ENCODE measurements around the gene KCNE5.
"Not testable (repeated sequence)": the region's sequence is repeated elsewhere in the genome, so short reads cannot be mapped to it uniquely, and the experiment has no call there.

The KCNE5 gene

DNA sequence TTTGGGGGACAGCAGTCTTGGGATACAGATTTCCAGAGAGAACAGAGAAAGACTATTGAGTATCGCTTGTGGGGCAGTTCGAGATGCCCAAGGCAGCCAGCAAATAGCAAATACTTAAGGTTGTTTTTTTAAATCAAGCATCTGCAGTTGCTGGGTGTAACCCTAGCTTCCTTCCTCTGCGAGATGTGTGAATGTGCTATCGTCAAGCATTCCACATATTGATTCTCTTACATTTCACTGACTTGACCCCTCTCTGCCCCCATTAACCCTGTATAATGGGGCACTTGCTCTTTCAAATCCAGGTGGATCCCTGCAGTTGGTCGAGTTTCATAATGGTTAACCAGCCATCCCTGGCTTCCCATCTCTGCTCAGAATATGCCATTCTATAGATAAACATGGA lies 23.5 kb downstream of the KCNE5 start:
- DNase-seq (ENCODE audit: low spot score) = no peak

DNA sequence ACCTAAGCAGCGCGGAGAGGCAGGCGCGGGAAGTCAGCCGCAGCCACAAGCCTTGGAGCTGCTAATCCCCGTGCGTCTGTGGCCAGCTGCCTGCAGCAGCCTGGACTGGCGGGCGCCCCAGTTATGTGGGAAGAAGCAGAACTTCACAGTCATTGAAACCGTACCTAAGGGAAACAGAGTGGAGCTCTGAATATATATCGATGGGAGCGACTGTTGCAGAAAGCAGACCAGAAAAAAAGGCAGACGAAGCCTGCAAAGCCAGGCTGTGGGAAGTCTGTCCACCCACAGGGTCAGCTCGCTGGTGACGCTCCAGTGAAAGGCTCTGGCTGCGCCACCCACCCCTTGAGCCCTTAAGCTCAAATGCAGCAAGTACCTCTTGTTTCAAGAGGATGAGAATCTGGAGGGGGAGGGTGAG lies 24.7 kb downstream of the KCNE5 start:
- peak; percentile 20 for DNase-seq (ENCODE audit: low spot score)

DNA sequence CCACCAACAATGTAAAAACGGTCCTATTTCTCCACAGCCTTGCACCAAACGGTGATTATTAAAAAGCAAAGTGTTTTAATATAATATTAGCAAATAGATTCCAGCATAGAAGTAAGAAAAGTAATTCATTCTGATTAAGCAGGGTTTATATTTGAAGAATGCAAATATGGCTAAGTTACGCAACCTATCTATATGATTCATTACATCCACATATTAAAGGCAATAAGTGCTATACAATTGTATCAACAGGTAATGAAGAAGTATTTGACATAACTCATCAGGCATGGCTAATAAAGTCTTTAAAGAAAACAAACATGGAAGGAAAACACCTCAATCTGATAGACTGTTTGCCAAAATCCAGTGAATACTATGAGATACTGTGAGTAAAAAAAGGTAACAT lies 29.0 kb downstream of the KCNE5 start:
- DNase-seq (ENCODE audit: low spot score) = no peak

DNA sequence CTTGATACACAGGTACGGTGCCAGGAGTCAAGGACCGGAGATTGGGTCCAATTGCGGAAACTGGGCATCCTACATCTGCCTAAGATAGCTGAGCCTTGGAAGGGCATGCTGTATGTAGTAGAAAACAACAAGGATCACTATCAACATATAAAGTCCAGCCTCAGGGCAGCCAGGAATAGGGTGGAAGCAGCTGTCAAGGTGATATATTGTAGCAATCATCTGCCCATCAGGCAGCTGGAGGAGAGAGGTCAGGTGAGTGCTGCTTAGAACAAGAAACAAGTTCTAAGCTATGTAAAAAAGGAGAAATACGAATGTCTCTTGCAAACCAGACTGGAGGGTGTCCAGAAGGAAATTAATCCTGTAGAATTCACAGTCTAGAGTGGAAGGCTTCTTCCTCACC lies 34.8 kb downstream of the KCNE5 start:
- DNase-seq (ENCODE audit: low spot score) = no peak

DNA sequence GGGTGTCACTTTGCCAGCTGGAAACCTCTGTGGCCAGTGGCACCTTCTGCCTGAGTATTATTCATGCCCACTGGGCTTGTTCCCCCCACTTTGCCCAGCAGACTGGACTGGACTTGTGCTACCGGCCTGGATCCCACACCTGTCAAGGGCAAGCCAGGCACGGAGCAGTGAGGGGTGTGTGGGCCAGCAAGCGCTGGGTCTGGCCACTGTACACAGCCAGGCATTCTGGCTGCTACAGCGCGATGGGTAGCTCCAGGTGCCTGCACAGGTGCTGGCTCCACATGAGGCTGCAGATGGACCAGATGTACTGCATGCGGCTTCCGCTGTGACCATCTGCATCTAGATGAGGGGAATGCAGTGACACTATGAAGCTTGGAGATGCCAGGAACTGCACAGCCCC lies 39.5 kb downstream of the KCNE5 start:
- DNase-seq (ENCODE audit: low spot score) = no peak

DNA sequence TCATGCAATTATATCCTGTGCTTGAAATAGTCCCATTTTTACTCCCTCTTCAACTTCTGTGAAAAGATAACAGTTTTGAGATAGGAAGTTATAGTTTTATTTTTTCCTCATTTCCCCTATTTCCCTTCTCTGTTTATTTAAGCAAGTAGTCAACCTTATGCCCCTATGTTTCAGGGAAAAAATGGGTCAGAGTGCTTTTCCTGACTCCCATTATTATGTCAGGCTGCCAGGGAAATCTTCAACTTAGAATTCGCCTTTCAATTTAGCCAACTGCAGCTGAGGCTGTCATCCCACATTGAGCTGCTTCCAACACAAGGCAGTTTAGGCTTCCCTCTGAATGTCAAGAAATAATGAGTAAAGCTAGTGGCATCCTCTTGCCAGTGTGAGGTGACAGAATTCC lies 46.1 kb downstream of the KCNE5 start:
- DNase-seq (ENCODE audit: low spot score) = no peak

DNA sequence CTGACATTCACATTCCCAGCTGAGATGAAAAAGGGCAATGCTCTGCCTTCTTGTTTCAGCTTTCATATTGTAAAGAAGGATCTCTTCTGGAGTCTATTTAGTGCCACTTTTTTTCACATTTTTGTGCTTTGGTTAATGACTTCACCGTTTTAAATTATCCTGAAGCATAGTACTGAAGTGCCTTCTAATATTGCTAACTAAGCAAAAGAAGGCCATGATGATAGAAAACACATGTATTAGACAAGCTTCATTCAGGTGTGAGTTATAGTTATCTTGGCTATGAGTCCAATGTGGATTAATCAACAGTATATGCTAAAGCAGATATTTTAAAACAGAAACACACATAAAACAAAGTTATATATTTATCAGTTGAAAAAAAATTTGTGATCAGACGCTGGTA lies 47.9 kb downstream of the KCNE5 start:
- no peak for DNase-seq (ENCODE audit: low spot score)

DNA sequence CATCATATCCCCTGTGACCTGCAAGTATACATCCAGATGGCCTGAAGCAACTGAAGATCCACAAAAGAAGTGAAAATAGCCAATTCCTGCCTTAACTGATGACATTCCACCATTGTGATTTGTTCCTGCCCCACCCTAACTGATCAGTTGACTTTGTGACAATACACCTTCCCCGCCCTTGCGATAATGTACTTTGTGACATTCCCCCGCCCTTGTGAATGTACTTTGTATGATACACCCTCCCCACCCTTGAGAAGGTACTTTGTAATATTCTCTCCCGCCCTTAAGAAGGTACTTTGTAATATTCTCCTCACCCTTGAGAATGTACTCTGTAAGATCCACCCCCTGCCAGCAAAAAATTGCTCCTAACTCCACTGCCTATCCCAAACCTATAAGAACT lies 48.9 kb downstream of the KCNE5 start:
- DNase-seq (ENCODE audit: low spot score) = not testable (repeated sequence)

Measured in AG08395 (cell line).